CD1c-positive myeloid dendritic cell (primary cell): ENCODE results near the gene RECK.
"Not testable (repeated sequence)": the region's sequence is repeated elsewhere in the genome, so short reads cannot be mapped to it uniquely, and the experiment has no call there.

Experiments
- DNase-seq: peaks from one replicate; pipeline ENCODE4 v3.0.0-alpha.2; 2016; ENCODE audit errors: extremely low spot score

The RECK gene

GRCh38 chr9:36158917-36159316 is 122.2 kb downstream of the RECK start:
- DNase-seq, result peak; percentile 38

DNA sequence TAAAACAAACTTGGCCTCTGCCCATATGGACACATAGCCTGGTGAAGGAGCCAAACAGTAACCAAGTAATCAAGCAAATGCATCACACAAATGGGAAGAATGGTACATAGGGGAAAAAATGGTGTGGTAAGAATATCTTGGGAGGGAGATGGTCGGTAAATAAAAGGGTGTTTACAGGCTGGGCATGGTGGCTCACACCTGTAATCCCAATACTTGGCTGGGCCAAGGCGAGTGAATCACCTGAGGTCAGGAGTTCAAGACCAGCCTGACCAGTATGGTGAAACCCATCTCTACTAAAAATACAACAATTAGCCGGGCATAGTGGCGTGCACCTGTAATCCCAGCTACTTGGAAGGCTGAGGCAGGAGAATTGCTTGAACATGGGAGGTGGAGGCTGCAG is 122.8 kb downstream of the RECK start:
- DNase-seq, result not testable (repeated sequence)

DNA sequence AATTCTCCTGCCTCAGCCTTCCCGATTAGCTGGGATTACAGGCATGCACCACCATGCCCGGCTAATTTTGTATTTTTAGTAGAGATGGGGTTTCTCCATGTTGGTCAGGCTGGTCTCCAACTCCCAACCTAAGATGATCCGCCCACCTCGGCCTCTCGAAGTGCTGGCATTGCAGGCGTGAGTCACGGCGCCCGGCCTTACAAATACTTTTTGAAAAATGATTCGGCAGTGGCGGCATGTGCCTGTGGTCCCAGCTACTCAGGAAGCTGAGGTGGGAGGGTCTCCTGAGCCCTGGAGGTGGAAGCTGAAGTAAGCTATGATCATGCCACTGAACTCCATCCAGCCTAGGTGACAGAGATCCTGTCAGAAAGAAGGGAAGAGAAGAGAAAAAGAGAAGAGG is 123.4 kb downstream of the RECK start:
- DNase-seq, result not testable (repeated sequence)

DNA sequence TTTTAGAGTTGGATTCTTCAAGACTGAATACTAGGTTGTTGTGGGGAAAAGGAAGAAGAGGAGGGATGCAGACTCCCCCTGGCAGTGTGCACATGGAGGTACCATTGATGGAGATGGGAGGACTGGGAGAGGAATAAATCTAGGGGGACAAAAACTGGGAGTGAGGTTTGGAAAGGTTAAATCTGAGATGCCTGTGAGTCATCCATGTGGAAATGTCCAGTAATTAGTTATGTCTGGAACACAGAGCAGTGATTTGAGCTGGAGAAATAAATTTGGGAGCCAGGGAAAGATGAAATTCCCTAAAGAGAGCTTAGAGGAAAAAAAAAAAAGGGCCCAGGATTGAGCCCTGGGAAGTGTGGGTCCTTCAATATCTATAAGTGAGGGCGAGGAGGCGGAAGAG is 124.5 kb downstream of the RECK start:
- DNase-seq, result no peak

- no peak for DNase-seq
Measured at GRCh38 chr9:36162211-36162738, 125.6 kb downstream of the RECK start.

DNA sequence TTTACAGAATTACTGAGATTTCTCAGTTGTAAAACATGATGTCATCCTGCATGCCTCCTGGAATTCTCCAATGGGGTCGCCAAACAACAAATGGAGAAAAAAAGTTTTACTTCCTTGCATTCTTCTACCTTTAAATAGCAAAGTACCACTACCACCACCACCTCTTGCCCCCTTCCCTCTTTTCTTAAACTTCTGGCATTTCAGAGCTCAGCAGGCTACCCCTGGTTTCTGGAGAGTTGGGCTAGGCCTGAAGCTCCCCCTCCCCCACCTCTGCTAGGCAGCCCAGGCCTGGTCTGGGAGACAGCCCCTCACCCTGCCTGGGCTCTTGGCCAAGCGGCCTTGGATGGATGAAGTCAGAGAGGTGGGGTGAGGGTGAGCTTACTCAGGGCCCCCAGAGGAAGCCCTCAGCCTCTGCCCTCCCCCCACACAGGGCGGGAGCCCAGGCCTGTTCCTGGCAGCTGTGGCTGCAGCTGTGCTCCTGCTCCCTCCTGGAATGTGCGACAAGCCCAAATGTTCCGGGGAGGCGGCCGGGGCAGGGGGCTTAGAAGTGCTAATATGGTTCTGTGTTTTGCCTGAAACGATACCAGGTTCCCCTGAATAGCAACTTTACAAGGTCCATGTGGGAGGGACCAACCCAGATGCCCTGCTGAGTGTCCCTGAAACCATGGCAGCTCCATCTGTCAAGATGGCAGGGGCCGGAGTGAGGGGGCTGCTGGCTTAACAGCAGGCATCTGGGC is 126.5 kb downstream of the RECK start:
- DNase-seq, result no peak

DNA sequence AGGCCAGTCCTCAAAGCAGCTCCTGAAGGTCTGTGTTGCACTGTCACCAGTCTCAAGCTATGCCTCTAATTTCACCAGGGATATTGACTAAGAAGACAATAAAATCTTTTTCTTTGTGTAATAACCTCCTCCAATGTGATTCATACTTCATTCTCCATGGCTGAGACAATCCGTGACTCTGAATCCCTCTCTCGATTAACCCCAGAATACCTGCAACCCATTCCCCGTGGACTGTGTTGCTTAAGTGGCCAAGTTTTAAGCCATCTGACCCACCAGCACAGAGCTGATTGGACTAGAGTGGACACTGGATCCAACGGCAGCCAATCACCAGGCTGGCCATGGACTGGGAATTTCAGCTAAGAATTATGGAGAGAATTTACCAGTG is 127.1 kb downstream of the RECK start:
- DNase-seq, result no peak

DNA sequence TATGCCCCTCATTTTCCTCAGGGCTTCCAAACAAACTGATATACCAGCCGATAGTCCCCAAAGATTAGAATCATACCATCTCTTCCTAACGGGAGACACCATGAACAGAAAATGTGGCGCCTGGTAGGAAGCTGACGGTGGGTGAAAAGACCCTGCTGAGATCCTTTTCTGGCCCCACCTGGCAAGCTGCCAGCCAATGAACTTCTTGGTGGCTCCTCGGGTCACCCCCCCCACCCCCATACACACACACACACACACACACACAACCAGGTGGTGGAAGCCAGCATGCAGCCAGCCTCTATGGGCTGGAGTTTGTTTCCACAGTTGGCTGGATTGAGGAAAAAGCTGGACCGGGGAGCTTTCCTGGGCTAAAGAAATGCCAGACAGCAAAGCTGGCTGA is 127.7 kb downstream of the RECK start:
- DNase-seq, result no peak

- no peak for DNase-seq
Measured at GRCh38 chr9:36164989-36165388, 128.3 kb downstream of the RECK start.

DNA sequence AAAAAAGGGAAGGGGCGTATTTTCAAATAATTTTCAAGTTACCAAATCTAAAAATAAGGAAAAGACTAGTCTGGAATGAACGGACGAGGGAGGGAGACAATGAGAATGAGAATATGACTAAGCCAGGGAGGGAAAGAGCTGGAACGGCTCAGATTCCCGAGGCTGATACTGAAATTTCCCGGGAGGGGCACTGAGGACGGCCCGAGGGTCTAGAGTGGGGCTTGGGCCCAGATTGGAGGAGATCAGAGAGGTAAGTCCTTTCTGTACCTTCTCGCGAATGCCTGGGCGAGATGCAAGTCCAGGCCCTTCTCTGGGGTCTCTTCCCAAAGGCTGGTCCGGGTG is 129.1 kb downstream of the RECK start:
- DNase-seq, result no peak

GRCh38 chr9:36166168-36166927 is 129.6 kb downstream of the RECK start:
- DNase-seq, result peak; percentile 90

GRCh38 chr9:36169166-36169565 is 132.5 kb downstream of the RECK start, which contains the start of gene CCIN:
CCIN (plus strand) TSS chr9:36169388; CDS start chr9:36169503, 115 bp downstream.
- no peak for DNase-seq

- peak; percentile 60 for DNase-seq
Measured at GRCh38 chr9:36169708-36170107, 133.0 kb downstream of the RECK start.

GRCh38 chr9:36170531-36170930 is 133.8 kb downstream of the RECK start:
- no peak for DNase-seq

- no peak for DNase-seq
Measured at GRCh38 chr9:36173861-36174260, 137.1 kb downstream of the RECK start.
